Osteoblast (primary cell): ENCODE results near the gene DUSP22. TPM values are rescaled to one million over a fixed set of nuclear protein-coding genes. Genes with fewer than 3 reads are reported as not detected.

Experiments
- DNase-seq: peaks from one replicate; pipeline ENCODE4 v3.0.0; 2011; ENCODE audit warnings: low spot score, mixed read lengths; ENCODE audit not compliant: insufficient read length; ENCODE audit errors: missing footprints
- H2AFZ ChIP-seq: 2 replicates; pipeline ENCODE4 v1.6.0; 2011; ENCODE audit warnings: mild to moderate bottlenecking, low read length
- H3K27ac ChIP-seq: 2 replicates; pipeline ENCODE4 v1.5.1; 2011; ENCODE audit warnings: mild to moderate bottlenecking, low read depth, low read length, moderate library complexity
- H3K27me3 ChIP-seq: 2 replicates; pipeline ENCODE4 v1.6.0; 2012; ENCODE audit warnings: mild to moderate bottlenecking, control low read depth, inconsistent platforms, low read length, moderate library complexity; ENCODE audit not compliant: insufficient read depth
- H3K36me3 ChIP-seq: 2 replicates; pipeline ENCODE4 v1.5.1; 2011; ENCODE audit warnings: mild to moderate bottlenecking, low read length, control low read depth, moderate library complexity; ENCODE audit not compliant: insufficient read depth
- H3K4me1 ChIP-seq: 2 replicates; pipeline ENCODE4 v1.5.1; 2011; ENCODE audit warnings: mild to moderate bottlenecking, low read length, control low read depth, moderate library complexity; ENCODE audit not compliant: insufficient read depth
- H3K4me2 ChIP-seq: 2 replicates; pipeline ENCODE4 v1.6.0; 2011; ENCODE audit warnings: mild to moderate bottlenecking, low read length; ENCODE audit not compliant: insufficient read depth
- H3K4me3 ChIP-seq: fragments of 200-600 bp; sonication (generic); 3 replicates; pipeline ENCODE4 v1.5.1; 2012; ENCODE audit warnings: mild to moderate bottlenecking, low read length, inconsistent platforms; ENCODE audit not compliant: insufficient read depth
- H3K79me2 ChIP-seq: 2 replicates; pipeline ENCODE4 v1.6.0; 2012; ENCODE audit warnings: mild to moderate bottlenecking, low read length, control low read depth, inconsistent platforms; ENCODE audit not compliant: insufficient read depth
- H3K9me3 ChIP-seq: 2 replicates; pipeline ENCODE4 v1.5.1; 2011; ENCODE audit warnings: low read depth, low read length, control low read depth
- H4K20me1 ChIP-seq: 2 replicates; pipeline ENCODE4 v1.6.0; 2012; ENCODE audit warnings: mild to moderate bottlenecking, low read length, control low read depth; ENCODE audit not compliant: insufficient read depth
- CTCF ChIP-seq: IDR thresholded peaks from 2 replicates; pipeline ENCODE4 v1.5.1; 2011; ENCODE audit warnings: mild to moderate bottlenecking, low read depth, low read length, moderate library complexity; ENCODE audit errors: extremely low read depth
- total RNA-seq: library from RNA; depleted of rRNA; stranded (reverse); fragments of >200 nt; gene quantifications from 2 replicates; pipeline ENCODE4 v1.2.3, GENCODE V29; 2012

Gene DUSP22
- total RNA-seq, 1 donor = 18.1 TPM

DNA sequence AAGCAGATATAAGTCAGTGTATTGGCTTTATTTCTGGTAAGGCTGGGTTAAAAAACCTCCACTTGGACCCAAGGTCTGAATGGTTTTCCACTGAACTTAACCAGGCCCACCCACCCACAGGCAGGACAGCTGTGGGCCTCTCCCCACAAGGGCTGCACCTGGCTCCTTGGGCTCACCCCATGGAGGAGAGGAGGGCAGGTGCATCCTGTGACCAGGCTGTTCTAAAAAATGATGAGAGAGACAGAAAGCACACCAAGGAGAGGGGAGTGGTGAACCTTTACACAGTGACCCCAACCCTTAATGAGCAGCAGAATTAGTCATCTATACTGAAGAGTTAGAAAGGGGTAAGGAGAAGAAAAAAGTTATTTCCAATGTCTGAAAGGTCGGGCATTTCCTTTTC, 34.5 kb upstream of the DUSP22 start:
- no peaks in the 10 kb centered on the region for H3K27me3 ChIP-seq
- no peaks in the 10 kb centered on the region for H3K9me3 ChIP-seq
- no peaks in the 10 kb centered on the region for H4K20me1 ChIP-seq
- H3K4me3 ChIP-seq = no peak overlapping the region
- no peaks in the 10 kb centered on the region for H3K36me3 ChIP-seq
- H3K79me2 ChIP-seq = no peaks in the 10 kb centered on the region
- H3K4me1 ChIP-seq = no peaks in the 10 kb centered on the region
- no peak for TF ChIP-seq CTCF
- no peak overlapping the region for H3K27ac ChIP-seq
- no peak for DNase-seq
- no peak overlapping the region for H3K4me2 ChIP-seq
- H2AFZ ChIP-seq = no peak overlapping the region

GRCh38 chr6:259316-259715, 33.0 kb upstream of the DUSP22 start:
- H3K36me3 ChIP-seq = no peaks in the 10 kb centered on the region
- no peak for TF ChIP-seq CTCF
- no peak overlapping the region for H3K4me3 ChIP-seq
- H4K20me1 ChIP-seq = no peaks in the 10 kb centered on the region
- no peaks in the 10 kb centered on the region for H3K27me3 ChIP-seq
- H2AFZ ChIP-seq = no peak overlapping the region
- H3K79me2 ChIP-seq = no peaks in the 10 kb centered on the region
- H3K27ac ChIP-seq = no peak overlapping the region
- no peak overlapping the region for H3K4me2 ChIP-seq
- H3K4me1 ChIP-seq = no peaks in the 10 kb centered on the region
- no peaks in the 10 kb centered on the region for H3K9me3 ChIP-seq
- DNase-seq = peak; percentile 78

DNA sequence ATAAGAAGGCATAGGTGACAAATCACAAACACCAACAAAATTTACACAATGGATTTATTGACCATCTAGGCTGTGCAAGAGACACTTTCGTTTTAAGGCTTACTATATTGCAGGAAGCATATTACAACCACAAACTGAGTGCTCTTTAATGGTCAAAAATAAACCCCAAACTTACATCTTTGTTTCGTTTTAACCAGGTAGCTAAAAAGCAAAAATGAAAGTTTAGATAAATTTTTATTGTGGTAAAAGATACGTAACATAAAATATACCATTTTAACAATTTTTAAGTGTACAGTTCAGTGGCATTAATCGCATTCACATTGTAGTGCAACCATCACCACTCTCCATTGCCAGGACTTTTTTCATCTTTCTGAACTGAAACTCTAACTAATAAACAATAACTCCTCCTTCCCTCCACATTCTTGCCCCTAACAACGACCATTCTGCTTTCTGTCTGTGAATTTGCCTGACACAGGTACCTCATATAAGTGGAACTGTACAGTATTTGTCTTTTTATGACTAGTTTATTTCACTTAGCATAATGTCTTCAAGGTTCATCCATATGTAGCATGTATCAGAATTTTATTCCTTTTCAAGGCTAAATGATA, 32.3 kb upstream of the DUSP22 start:
- no peak overlapping the region for H2AFZ ChIP-seq
- H3K27me3 ChIP-seq = no peaks in the 10 kb centered on the region
- TF ChIP-seq CTCF = no peak
- no peaks in the 10 kb centered on the region for H3K79me2 ChIP-seq
- no peaks in the 10 kb centered on the region for H4K20me1 ChIP-seq
- H3K4me2 ChIP-seq = no peak overlapping the region
- no peaks in the 10 kb centered on the region for H3K36me3 ChIP-seq
- H3K27ac ChIP-seq = no peak overlapping the region
- H3K4me1 ChIP-seq = no peaks in the 10 kb centered on the region
- no peak for DNase-seq
- no peaks in the 10 kb centered on the region for H3K9me3 ChIP-seq
- no peak overlapping the region for H3K4me3 ChIP-seq

DNA sequence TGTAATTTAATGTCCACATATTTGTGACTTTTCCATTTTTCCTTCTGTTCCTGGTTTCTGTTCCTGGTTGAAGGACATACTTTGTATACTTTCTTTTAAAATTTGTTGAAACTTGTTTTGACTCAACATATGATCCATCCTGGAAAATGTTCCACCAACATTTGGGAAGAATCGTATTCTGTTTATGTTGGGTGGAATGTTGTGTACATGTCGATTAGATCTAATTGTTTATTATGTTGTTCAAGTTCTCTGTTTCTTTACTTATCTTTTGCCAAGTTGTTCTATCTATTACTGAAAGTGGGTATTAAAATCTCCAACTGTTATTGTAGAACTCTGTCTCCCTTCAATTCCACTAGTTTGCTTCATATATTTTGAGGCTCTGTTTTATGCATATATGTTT, 27.7 kb upstream of the DUSP22 start:
- no peak for DNase-seq
- Histone ChIP-seq H3K9me3 (no peaks in the 10 kb centered on the region), H2AFZ (no peak overlapping the region), H3K36me3 (no peaks in the 10 kb centered on the region), H4K20me1 (no peaks in the 10 kb centered on the region), H3K4me2 (no peak overlapping the region), H3K4me1 (no peaks in the 10 kb centered on the region), H3K79me2 (no peaks in the 10 kb centered on the region), H3K27ac (no peak overlapping the region), H3K27me3 (no peaks in the 10 kb centered on the region), H3K4me3 (no peak overlapping the region)
- TF ChIP-seq CTCF = no peak
